SK-N-SH (cell line): ENCODE measurements around the gene WWTR1. TPM values are rescaled to one million over a fixed set of nuclear protein-coding genes. Genes with fewer than 3 reads are reported as not detected.

Experiments used
- CTCF ChIA-PET: fragments of 300-600, 350-600 bp; formaldehyde crosslinking; extraction: SDS; loops from one replicate; lab custom pipeline; 2021; lab: Yijun Ruan, JAX
- POLR2A ChIA-PET: fragments of 350-600 bp; sonication (Branson Sonifier 250); formaldehyde crosslinking; extraction: SDS; loops from one replicate; lab custom pipeline; 2020; ENCODE audit warnings: antibody characterized with exemption, inconsistent platforms; lab: Yijun Ruan, JAX
- DNase-seq: peaks from one replicate; pipeline ENCODE4 v3.0.0; 2012
- H2AFZ ChIP-seq: fragments of 200-600 bp; sonication (generic); 2 replicates; pipeline ENCODE4 v1.8.1; 2016; ENCODE audit warnings: antibody characterized with exemption, mild to moderate bottlenecking, low read depth
- H3F3A ChIP-seq: fragments of 200-600 bp; sonication (generic); replicated peaks from 2 replicates; pipeline ENCODE3; 2016; ENCODE audit warnings: antibody characterized with exemption, mild to moderate bottlenecking; ENCODE audit not compliant: insufficient read depth
- H3K27ac ChIP-seq, 2 experiments: fragments of 200-500 bp in 1 of 2; fragments of 200-600 bp in 1 of 2; sonication (Bioruptor generic) in 1 of 2; sonication (generic), shearing (Covaris generic) in 1 of 2; 2 replicates each; pipeline versions ENCODE4 v1.5.1 to v1.6.1; 2014 to 2016; ENCODE audit warnings: low read depth in 2 of 2, inconsistent platforms in 1 of 2, low read length in 1 of 2, mild to moderate bottlenecking in 1 of 2, mixed read lengths in 1 of 2
- H3K27me3 ChIP-seq: fragments of 200-600 bp; sonication (generic), shearing (Covaris generic); 2 replicates; pipeline ENCODE4 v1.6.1; 2016; ENCODE audit warnings: mixed run types; ENCODE audit not compliant: insufficient read depth
- H3K36me3 ChIP-seq, 2 experiments: fragments of 200-500 bp in 1 of 2; fragments of 200-600 bp in 1 of 2; sonication (Bioruptor generic) in 1 of 2; sonication (generic) in 1 of 2; replicated peaks in 1 of 2; 2 replicates each; pipeline versions ENCODE3 to v1.5.1; 2014 to 2016; ENCODE audit warnings: low read length in 1 of 2, mild to moderate bottlenecking in 1 of 2; ENCODE audit not compliant: insufficient read depth in 2 of 2, control insufficient read depth in 1 of 2
- H3K4me1 ChIP-seq, 2 experiments: fragments of 200-500 bp in 1 of 2; fragments of 200-600 bp in 1 of 2; sonication (Bioruptor generic) in 1 of 2; sonication (generic), shearing (Covaris generic) in 1 of 2; 2 replicates each; pipeline versions ENCODE4 v1.5.1 to v1.6.1; 2014 to 2016; ENCODE audit warnings: low read depth in 1 of 2, low read length in 1 of 2, mixed run types in 1 of 2; ENCODE audit not compliant: insufficient read depth in 2 of 2, control insufficient read depth in 1 of 2
- H3K4me2 ChIP-seq: fragments of 200-600 bp; sonication (generic), shearing (Covaris generic); 2 replicates; pipeline ENCODE4 v1.6.1; 2017; ENCODE audit warnings: mixed run types
- H3K4me3 ChIP-seq, 2 experiments: fragments of 200-500 bp in 1 of 2; fragments of 200-600 bp in 1 of 2; sonication (Bioruptor generic) in 1 of 2; sonication (generic), shearing (Covaris generic) in 1 of 2; 2 replicates each; pipeline versions ENCODE4 v1.5.1 to v1.8.1; 2014 to 2016; ENCODE audit warnings: low read depth in 2 of 2, inconsistent platforms in 1 of 2, low read length in 1 of 2, mild to moderate bottlenecking in 1 of 2, mixed read lengths in 1 of 2, moderate library complexity in 1 of 2
- H3K79me2 ChIP-seq: fragments of 200-600 bp; sonication (generic); 2 replicates; pipeline ENCODE4 v1.8.1; 2017; ENCODE audit warnings: mild to moderate bottlenecking; ENCODE audit not compliant: insufficient read depth
- H3K9ac ChIP-seq: fragments of 200-600 bp; sonication (generic); 2 replicates; pipeline ENCODE4 v1.6.1; 2017; ENCODE audit warnings: mixed run types
- H3K9me2 ChIP-seq: fragments of 200-600 bp; sonication (generic); 2 replicates; pipeline ENCODE4 v1.6.1; 2017; ENCODE audit warnings: mixed run types
- H3K9me3 ChIP-seq: fragments of 200-600 bp; sonication (generic); 2 replicates; pipeline ENCODE4 v1.6.1; 2017; ENCODE audit warnings: mixed run types, mild to moderate bottlenecking, moderate library complexity
- H4K20me1 ChIP-seq: fragments of 200-600 bp; sonication (generic); 2 replicates; pipeline ENCODE4 v1.6.1; 2017; ENCODE audit warnings: mild to moderate bottlenecking, mixed run types; ENCODE audit not compliant: insufficient read depth
- CHD2 ChIP-seq: fragments of 150-350 bp; IDR thresholded peaks from 2 replicates; pipeline ENCODE4 v1.6.1; 2018; ENCODE audit warnings: low read length; ENCODE audit not compliant: partially characterized antibody
- EP300 ChIP-seq, 2 experiments: IDR thresholded peaks; 2 replicates each; pipeline versions ENCODE4 v1.4.0 to v1.6.1; 2012; ENCODE audit warnings: borderline replicate concordance in 1 of 2, low read depth in 1 of 2, low read length in 1 of 2
- EZH2phosphoT487 ChIP-seq: fragments of 200-600 bp; sonication (generic); IDR thresholded peaks from 2 replicates; pipeline ENCODE4 v1.6.1; 2017; ENCODE audit warnings: low read depth, mixed run types, mild to moderate bottlenecking, antibody characterized with exemption, moderate library complexity, borderline replicate concordance
- FOSL2 ChIP-seq: IDR thresholded peaks from 2 replicates; pipeline ENCODE4 v1.4.0; 2012; ENCODE audit warnings: low read depth, mild to moderate bottlenecking, moderate library complexity, borderline replicate concordance
- FOXM1 ChIP-seq: IDR thresholded peaks from 2 replicates; pipeline ENCODE4 v1.4.0; 2012; ENCODE audit warnings: low read depth, mild to moderate bottlenecking
- JUND ChIP-seq: IDR thresholded peaks from 2 replicates; pipeline ENCODE4 v1.4.0; 2012
- MEF2A ChIP-seq: IDR thresholded peaks from 2 replicates; pipeline ENCODE4 v1.4.0; 2012; ENCODE audit warnings: low read depth, borderline replicate concordance
- POLR2AphosphoS5 ChIP-seq: IDR thresholded peaks from 2 replicates; pipeline ENCODE4 v1.6.1; 2012; ENCODE audit warnings: low read depth, low read length
- RAD21 ChIP-seq: IDR thresholded peaks from 2 replicates; pipeline ENCODE4 v1.6.1; 2012; ENCODE audit warnings: mild to moderate bottlenecking, low read length
- RCOR1 ChIP-seq: fragments of 150-350 bp; IDR thresholded peaks from 2 replicates; pipeline ENCODE4 v1.6.1; 2017; ENCODE audit warnings: antibody characterized with exemption, low read length
- SMC3 ChIP-seq: IDR thresholded peaks from 2 replicates; pipeline ENCODE4 v1.6.1; 2012; ENCODE audit warnings: low read depth, low read length, improper control_type of control experiment
- TAF1 ChIP-seq: IDR thresholded peaks from 2 replicates; pipeline ENCODE4 v1.6.1; 2012; ENCODE audit warnings: low read depth, mild to moderate bottlenecking, low read length, moderate library complexity, borderline replicate concordance
- TCF12 ChIP-seq: IDR thresholded peaks from 2 replicates; pipeline ENCODE4 v1.4.0; 2012
- WGBS: methylation state at CpG from one replicate; pipeline ENCODE4 v1.1.6; 2017; ENCODE audit warnings: low lambda C conversion rate; 5-methylcytosine and 5-hydroxymethylcytosine counted together
- polyA plus RNA-seq, 3 experiments: library from polyadenylated mRNA; depleted of rRNA; stranded (reverse); fragments of >200 nt; gene quantifications; 2 replicates each; pipeline ENCODE4 v1.2.3, GENCODE V29; 2012
- TF ChIP-seq, protein P1 (sequence below): fragments of 150-350 bp; IDR thresholded peaks from 2 replicates; pipeline ENCODE4 v1.6.1; 2016; ENCODE audit warnings: mild to moderate bottlenecking, low read depth, low read length
- TF ChIP-seq, protein P2 (sequence below): IDR thresholded peaks from 2 replicates; pipeline ENCODE4 v1.4.0; 2012; ENCODE audit warnings: low read depth
- TF ChIP-seq, protein P3 (sequence below): IDR thresholded peaks from 2 replicates; pipeline ENCODE4 v1.4.0; 2012; ENCODE audit warnings: low read depth, borderline replicate concordance
- TF ChIP-seq, protein P4 (sequence below): fragments of 200-600 bp; sonication (generic); IDR thresholded peaks from 2 replicates; pipeline ENCODE4 v1.6.1; 2017; ENCODE audit warnings: antibody characterized with exemption, mild to moderate bottlenecking, moderate library complexity

The WWTR1 gene
- polyA plus RNA-seq, 1 of the 3 experiments (the other 2 are of a cell fraction) = 60.6 TPM

DNA sequence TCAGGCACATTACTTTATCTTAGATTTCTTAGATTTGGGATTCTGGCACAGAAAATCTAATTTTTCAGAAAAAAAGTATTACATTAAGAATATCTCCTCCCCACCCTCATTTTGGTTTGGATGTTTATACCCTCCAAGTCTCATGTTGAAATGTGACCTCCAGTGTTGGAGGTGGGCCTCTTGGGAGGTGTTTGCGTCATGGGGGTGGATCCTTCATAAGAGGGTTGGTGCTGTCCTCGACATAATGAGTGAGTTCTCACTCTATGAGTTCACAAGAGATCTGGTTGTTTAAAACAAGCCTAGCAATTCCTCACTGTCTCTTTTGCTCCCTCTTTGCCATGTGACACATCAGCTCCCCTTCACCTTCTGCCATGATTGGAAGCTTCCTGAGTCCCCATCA lies 45.6 kb upstream of the WWTR1 start:
- WGBS = 86% methylated on average over 2 of the region's 2 CpGs
- no peak overlapping the region for H3K4me3 ChIP-seq
- no peak overlapping the region for H3K9ac ChIP-seq
- 0 out of 2 replicates have a peak overlapping the region, but pooled peaks have one; percentile 42 for H3K4me2 ChIP-seq
- H3K9me3 ChIP-seq = no peaks in the 10 kb centered on the region
- H3K36me3 ChIP-seq = no peaks in the 10 kb centered on the region
- H3K27me3 ChIP-seq = no peaks in the 10 kb centered on the region
- H3K9me2 ChIP-seq = no peaks in the 10 kb centered on the region
- POLR2A ChIA-PET = no interaction called here
- H2AFZ ChIP-seq = peak overlapping the region; percentile 80; the same call in 1 of the 2 replicates
- DNase-seq = no peak
- H3K27ac ChIP-seq = peak overlapping the region in 1 of 2 experiments; percentile 79; a peak in 2 of 4 replicates
- no peaks in the 10 kb centered on the region for H3K79me2 ChIP-seq
- TF ChIP-seq TAF1 = no peak
- TF ChIP-seq CHD2 = no peak
- no peak for TF ChIP-seq JUND
- no peak for TF ChIP-seq EZH2phosphoT487
- TF ChIP-seq, protein P1, sequence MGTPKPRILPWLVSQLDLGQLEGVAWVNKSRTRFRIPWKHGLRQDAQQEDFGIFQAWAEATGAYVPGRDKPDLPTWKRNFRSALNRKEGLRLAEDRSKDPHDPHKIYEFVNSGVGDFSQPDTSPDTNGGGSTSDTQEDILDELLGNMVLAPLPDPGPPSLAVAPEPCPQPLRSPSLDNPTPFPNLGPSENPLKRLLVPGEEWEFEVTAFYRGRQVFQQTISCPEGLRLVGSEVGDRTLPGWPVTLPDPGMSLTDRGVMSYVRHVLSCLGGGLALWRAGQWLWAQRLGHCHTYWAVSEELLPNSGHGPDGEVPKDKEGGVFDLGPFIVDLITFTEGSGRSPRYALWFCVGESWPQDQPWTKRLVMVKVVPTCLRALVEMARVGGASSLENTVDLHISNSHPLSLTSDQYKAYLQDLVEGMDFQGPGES = no peak
- no peak for TF ChIP-seq RCOR1
- H3K4me1 ChIP-seq = peaks cover 2 to 9% of the 10 kb centered on the region in 2 experiments; a peak in 2 of 4 replicates
- H3F3A ChIP-seq = peaks cover 10% of the 10 kb centered on the region
- CTCF ChIA-PET = interaction anchor here (3.8 kb wide), 1 partner anchor 14 kb away, joined by 23 read pairs; no protein-coding TSS in a partner anchor
- no peaks in the 10 kb centered on the region for H4K20me1 ChIP-seq

DNA sequence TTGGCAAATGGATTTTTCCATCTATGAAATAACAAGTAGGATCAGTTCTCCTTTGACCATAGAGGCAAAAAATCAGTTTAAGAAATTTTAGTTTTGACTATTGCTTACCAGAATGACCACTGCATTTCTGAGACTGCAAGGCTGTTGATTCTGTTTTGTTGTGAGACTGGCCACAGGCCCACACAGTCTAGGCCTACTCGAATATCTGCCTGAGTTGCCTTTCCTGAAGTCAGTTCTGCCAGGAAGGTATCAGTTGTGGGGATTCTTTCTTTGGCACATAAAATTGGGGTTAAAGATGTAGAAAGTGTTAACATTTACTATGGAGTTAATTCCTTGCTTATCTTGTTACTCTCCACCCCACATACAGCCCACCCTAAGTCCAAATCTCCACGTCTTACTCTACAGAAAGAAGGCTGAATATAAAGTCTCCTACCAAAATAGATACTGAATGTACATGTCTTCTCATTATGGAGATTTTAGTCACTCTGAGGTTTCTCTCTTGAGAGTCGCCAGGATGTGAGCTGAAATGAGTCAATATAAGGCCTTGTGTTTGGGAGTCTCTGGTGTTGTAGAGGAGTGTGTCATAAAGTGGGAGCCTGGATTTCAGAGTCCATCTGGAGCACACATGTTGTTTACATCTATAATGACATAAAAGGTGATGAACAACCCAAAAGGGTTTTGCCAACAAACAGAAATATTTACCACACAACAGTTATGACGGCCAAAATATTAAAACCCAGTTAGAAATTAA lies 45.0 kb upstream of the WWTR1 start:
- H3F3A ChIP-seq = peaks cover 10% of the 10 kb centered on the region
- peak overlapping the region; percentile 42 for H3K4me2 ChIP-seq
- peaks cover 2 to 9% of the 10 kb centered on the region in 2 experiments; a peak in 2 of 4 replicates for H3K4me1 ChIP-seq
- no peaks in the 10 kb centered on the region for H4K20me1 ChIP-seq
- no peaks in the 10 kb centered on the region for H3K36me3 ChIP-seq
- ChIA-PET CTCF (interaction anchor here (3.8 kb wide), 1 partner anchor 15 kb away, joined by 23 read pairs; no protein-coding TSS in a partner anchor), POLR2A (no interaction called here)
- peak overlapping the region; percentile 80 for H2AFZ ChIP-seq
- no peaks in the 10 kb centered on the region for H3K27me3 ChIP-seq
- DNase-seq = no peak
- peak overlapping the region; percentile 45 to 79; a peak in 3 of 4 replicates for H3K27ac ChIP-seq
- H3K4me3 ChIP-seq = no peak overlapping the region
- 47% methylated on average over 4 of the region's 4 CpGs for WGBS
- no peaks in the 10 kb centered on the region for H3K9me2 ChIP-seq
- H3K79me2 ChIP-seq = no peaks in the 10 kb centered on the region
- no peaks in the 10 kb centered on the region for H3K9me3 ChIP-seq
- peak overlapping the region; percentile 53; the same call in 1 of the 2 replicates for H3K9ac ChIP-seq
- TF ChIP-seq SMC3 (no peak), FOXM1 (no peak), RAD21 (no peak), POLR2AphosphoS5 (peak; percentile 55; the same call in 1 of the 2 replicates), EP300 (IDR thresholded peaks at IDR 0.05; ENCODE audit: borderline replicate concordance in 1 of 2, low read depth in 1 of 2, low read length in 1 of 2) (peak in 1 of 2 experiments; percentile 12; a peak in 1 of 4 replicates), TCF12 (peak; percentile 98), RCOR1 (no peak), FOSL2 (peak; percentile 69; the same call in 1 of the 2 replicates), MEF2A (0 out of 2 replicates have a peak, but pooled peaks have one; percentile 6)
- TF ChIP-seq, protein P2, sequence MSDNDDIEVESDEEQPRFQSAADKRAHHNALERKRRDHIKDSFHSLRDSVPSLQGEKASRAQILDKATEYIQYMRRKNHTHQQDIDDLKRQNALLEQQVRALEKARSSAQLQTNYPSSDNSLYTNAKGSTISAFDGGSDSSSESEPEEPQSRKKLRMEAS = peak; percentile 50; the same call in 1 of the 2 replicates
- TF ChIP-seq, protein P3, sequence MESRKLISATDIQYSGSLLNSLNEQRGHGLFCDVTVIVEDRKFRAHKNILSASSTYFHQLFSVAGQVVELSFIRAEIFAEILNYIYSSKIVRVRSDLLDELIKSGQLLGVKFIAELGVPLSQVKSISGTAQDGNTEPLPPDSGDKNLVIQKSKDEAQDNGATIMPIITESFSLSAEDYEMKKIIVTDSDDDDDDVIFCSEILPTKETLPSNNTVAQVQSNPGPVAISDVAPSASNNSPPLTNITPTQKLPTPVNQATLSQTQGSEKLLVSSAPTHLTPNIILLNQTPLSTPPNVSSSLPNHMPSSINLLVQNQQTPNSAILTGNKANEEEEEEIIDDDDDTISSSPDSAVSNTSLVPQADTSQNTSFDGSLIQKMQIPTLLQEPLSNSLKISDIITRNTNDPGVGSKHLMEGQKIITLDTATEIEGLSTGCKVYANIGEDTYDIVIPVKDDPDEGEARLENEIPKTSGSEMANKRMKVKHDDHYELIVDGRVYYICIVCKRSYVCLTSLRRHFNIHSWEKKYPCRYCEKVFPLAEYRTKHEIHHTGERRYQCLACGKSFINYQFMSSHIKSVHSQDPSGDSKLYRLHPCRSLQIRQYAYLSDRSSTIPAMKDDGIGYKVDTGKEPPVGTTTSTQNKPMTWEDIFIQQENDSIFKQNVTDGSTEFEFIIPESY = no peak
- TF ChIP-seq, protein P4, sequence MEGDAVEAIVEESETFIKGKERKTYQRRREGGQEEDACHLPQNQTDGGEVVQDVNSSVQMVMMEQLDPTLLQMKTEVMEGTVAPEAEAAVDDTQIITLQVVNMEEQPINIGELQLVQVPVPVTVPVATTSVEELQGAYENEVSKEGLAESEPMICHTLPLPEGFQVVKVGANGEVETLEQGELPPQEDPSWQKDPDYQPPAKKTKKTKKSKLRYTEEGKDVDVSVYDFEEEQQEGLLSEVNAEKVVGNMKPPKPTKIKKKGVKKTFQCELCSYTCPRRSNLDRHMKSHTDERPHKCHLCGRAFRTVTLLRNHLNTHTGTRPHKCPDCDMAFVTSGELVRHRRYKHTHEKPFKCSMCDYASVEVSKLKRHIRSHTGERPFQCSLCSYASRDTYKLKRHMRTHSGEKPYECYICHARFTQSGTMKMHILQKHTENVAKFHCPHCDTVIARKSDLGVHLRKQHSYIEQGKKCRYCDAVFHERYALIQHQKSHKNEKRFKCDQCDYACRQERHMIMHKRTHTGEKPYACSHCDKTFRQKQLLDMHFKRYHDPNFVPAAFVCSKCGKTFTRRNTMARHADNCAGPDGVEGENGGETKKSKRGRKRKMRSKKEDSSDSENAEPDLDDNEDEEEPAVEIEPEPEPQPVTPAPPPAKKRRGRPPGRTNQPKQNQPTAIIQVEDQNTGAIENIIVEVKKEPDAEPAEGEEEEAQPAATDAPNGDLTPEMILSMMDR = no peak
